Measurements from ENCODE around the gene BMPR1B. TPM values are rescaled to one million over a fixed set of nuclear protein-coding genes. Genes with fewer than 3 reads are reported as not detected.

BMPR1B gene
- total and polyA plus RNA-seq, 9 of the 15 experiments (the other 6 are each of a cell fraction or from before 2014, with no cell fraction given): 0.01 TPM; not detected in 8

DNA sequence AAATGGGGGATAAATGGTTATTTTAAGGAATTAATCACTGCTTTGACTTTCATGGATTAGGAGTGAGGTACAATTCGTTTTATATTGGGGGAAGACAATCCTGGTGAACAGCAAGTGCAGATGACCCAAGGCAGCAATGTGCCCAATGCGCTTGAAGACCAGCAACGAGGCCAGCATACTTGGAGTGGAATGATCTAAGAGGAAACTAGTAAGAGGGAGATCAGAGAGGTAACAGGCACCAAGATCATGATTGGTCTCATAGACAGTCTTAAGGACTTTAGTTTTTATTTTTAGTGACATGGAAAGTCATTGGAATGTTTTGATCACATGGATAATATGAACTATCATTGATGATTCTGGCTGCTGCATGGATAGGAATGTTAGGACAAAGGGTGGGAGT, 90.6 kb downstream of the BMPR1B start:
- FAIRE-seq: no peak
- Histone ChIP-seq H2AFZ (ENCODE audit: low read depth, low read length) (no peak overlapping the region), H4K20me1 (replicated peaks; ENCODE audit: control insufficient read depth, insufficient read depth, low read length) (no peaks in the 10 kb centered on the region), H3K4me3 (no peak overlapping the region), H3K27me3 (ENCODE audit: control insufficient read depth in 2 of 2, insufficient read depth in 2 of 2, low read length in 2 of 2) (no peaks in the 10 kb centered on the region), H3K4me2 (ENCODE audit: insufficient read depth, low read length) (no peak overlapping the region), H3K9me3 (replicated peaks; ENCODE audit: control insufficient read depth, insufficient read depth, low read depth, low read length) (no peaks in the 10 kb centered on the region), H3K9me1 (ENCODE audit: control insufficient read depth, insufficient read depth, low read length) (no peaks in the 10 kb centered on the region), H3K36me3 (ENCODE audit: control insufficient read depth, insufficient read depth, low read length) (no peaks in the 10 kb centered on the region), H3K4me1 (replicated peaks in 1 of 2; ENCODE audit: control insufficient read depth in 2 of 2, insufficient read depth in 2 of 2, low read length in 2 of 2) (no peaks in the 10 kb centered on the region), H3K9ac (ENCODE audit: insufficient read depth in 1 of 2, low read depth in 2 of 2, low read length in 2 of 2) (no peak overlapping the region), H3K79me2 (ENCODE audit: control insufficient read depth, insufficient read depth, low read length) (no peaks in the 10 kb centered on the region), H3K27ac (ENCODE audit: extremely low read depth, low read depth, low read length) (no peak overlapping the region)
- 0% methylated on average over 3 of the region's 3 CpGs for WGBS (ENCODE audit: insufficient coverage, low coverage, missing lambda C conversion rate)
- no TSS peak for BruUV-seq (replicated peaks)
- CTCF ChIA-PET (ENCODE audit: low intra/inter-chr PET ratio): no interaction called here
- no peak for DNase-seq (ENCODE audit: extremely low read depth in 1 of 4, low spot score in 3 of 4)
- in situ Hi-C loops (cut with MboI): no loop called here
- POLR2A ChIA-PET: no interaction called here
- intact Hi-C loops (cut with micrococcal nuclease): no loop called here
- no peak for ATAC-seq
- TF ChIP-seq ZZZ3 (IDR thresholded peaks at IDR 0.05): no peak
- TF ChIP-seq, protein P1, sequence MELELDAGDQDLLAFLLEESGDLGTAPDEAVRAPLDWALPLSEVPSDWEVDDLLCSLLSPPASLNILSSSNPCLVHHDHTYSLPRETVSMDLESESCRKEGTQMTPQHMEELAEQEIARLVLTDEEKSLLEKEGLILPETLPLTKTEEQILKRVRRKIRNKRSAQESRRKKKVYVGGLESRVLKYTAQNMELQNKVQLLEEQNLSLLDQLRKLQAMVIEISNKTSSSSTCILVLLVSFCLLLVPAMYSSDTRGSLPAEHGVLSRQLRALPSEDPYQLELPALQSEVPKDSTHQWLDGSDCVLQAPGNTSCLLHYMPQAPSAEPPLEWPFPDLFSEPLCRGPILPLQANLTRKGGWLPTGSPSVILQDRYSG (tag; conservative IDR thresholded peaks at IDR 0.05; ENCODE audit: low read depth): no peak
- TF ChIP-seq, protein P2, sequence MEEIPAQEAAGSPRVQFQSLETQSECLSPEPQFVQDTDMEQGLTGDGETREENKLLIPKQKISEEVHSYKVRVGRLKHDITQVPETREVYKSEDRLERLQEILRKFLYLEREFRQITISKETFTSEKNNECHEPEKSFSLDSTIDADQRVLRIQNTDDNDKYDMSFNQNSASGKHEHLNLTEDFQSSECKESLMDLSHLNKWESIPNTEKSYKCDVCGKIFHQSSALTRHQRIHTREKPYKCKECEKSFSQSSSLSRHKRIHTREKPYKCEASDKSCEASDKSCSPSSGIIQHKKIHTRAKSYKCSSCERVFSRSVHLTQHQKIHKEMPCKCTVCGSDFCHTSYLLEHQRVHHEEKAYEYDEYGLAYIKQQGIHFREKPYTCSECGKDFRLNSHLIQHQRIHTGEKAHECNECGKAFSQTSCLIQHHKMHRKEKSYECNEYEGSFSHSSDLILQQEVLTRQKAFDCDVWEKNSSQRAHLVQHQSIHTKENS (CRISPR knock-in tag; IDR thresholded peaks at IDR 0.05): no peak
- TF ChIP-seq SOX6 (IDR thresholded peaks at IDR 0.05): no peak
- TF ChIP-seq, protein P3, sequence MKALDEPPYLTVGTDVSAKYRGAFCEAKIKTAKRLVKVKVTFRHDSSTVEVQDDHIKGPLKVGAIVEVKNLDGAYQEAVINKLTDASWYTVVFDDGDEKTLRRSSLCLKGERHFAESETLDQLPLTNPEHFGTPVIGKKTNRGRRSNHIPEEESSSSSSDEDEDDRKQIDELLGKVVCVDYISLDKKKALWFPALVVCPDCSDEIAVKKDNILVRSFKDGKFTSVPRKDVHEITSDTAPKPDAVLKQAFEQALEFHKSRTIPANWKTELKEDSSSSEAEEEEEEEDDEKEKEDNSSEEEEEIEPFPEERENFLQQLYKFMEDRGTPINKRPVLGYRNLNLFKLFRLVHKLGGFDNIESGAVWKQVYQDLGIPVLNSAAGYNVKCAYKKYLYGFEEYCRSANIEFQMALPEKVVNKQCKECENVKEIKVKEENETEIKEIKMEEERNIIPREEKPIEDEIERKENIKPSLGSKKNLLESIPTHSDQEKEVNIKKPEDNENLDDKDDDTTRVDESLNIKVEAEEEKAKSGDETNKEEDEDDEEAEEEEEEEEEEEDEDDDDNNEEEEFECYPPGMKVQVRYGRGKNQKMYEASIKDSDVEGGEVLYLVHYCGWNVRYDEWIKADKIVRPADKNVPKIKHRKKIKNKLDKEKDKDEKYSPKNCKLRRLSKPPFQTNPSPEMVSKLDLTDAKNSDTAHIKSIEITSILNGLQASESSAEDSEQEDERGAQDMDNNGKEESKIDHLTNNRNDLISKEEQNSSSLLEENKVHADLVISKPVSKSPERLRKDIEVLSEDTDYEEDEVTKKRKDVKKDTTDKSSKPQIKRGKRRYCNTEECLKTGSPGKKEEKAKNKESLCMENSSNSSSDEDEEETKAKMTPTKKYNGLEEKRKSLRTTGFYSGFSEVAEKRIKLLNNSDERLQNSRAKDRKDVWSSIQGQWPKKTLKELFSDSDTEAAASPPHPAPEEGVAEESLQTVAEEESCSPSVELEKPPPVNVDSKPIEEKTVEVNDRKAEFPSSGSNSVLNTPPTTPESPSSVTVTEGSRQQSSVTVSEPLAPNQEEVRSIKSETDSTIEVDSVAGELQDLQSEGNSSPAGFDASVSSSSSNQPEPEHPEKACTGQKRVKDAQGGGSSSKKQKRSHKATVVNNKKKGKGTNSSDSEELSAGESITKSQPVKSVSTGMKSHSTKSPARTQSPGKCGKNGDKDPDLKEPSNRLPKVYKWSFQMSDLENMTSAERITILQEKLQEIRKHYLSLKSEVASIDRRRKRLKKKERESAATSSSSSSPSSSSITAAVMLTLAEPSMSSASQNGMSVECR (CRISPR knock-in tag; IDR thresholded peaks at IDR 0.05): no peak
- no peak for TF ChIP-seq ARHGAP35 (IDR thresholded peaks at IDR 0.05; ENCODE audit: partially characterized antibody)
- TF ChIP-seq GTF2A2 (tag; IDR thresholded peaks at IDR 0.05): no peak
- TF ChIP-seq DIDO1 (tag; IDR thresholded peaks at IDR 0.05; ENCODE audit: low read depth): no peak
- TF ChIP-seq RFX5 (IDR thresholded peaks at IDR 0.05; ENCODE audit: low read depth, low read length): no peak
- TF ChIP-seq, protein P4, sequence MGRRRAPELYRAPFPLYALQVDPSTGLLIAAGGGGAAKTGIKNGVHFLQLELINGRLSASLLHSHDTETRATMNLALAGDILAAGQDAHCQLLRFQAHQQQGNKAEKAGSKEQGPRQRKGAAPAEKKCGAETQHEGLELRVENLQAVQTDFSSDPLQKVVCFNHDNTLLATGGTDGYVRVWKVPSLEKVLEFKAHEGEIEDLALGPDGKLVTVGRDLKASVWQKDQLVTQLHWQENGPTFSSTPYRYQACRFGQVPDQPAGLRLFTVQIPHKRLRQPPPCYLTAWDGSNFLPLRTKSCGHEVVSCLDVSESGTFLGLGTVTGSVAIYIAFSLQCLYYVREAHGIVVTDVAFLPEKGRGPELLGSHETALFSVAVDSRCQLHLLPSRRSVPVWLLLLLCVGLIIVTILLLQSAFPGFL (CRISPR knock-in tag; IDR thresholded peaks at IDR 0.05): no peak
- TF ChIP-seq JUNB (CRISPR knock-in tag; conservative IDR thresholded peaks at IDR 0.05): no peak
- no peak for TF ChIP-seq ZKSCAN1 (IDR thresholded peaks at IDR 0.05; ENCODE audit: low read depth, low read length)
- no peak for TF ChIP-seq ZFPM2 (CRISPR knock-in tag; IDR thresholded peaks at IDR 0.05)
- TF ChIP-seq HDAC2 (IDR thresholded peaks at IDR 0.05): no peak
- TF ChIP-seq SAFB2 (IDR thresholded peaks at IDR 0.05; ENCODE audit: borderline replicate concordance, low read depth, low read length, severe bottlenecking): no peak
- no peak for TF ChIP-seq SETDB1 (IDR thresholded peaks at IDR 0.05; ENCODE audit: low read length)
- TF ChIP-seq TFAM (CRISPR knock-in tag; conservative IDR thresholded peaks at IDR 0.05): no peak
